Measurements from ENCODE around the gene RIOK3.

- TF ChIP-seq CTCF (conservative IDR thresholded peaks at IDR 0.05; ENCODE audit: low read depth, low read length) (no peak), BHLHE40 (IDR thresholded peaks at IDR 0.05; ENCODE audit: low read depth, low read length) (no peak), SMC3 (IDR thresholded peaks at IDR 0.05; ENCODE audit: low read depth, low read length) (no peak), POLR2A (IDR thresholded peaks at IDR 0.05; ENCODE audit: low read depth, low read length) (no peak), RCOR1 (IDR thresholded peaks at IDR 0.05; ENCODE audit: insufficient replicate concordance, low read length) (no peak)
Measured at GRCh38 chr18:23440131-23440530, 13.0 kb upstream of the RIOK3 start.
